Fibroblast of mammary gland (primary cell): ENCODE data around the gene FYCO1.

ENCODE experiments used
- DNase-seq: peaks from one replicate; pipeline ENCODE4 v3.0.0-alpha.2; 2010; ENCODE audit warnings: low read depth
- H3K4me3 ChIP-seq: 2 replicates; pipeline ENCODE4 v1.5.1; 2011; ENCODE audit warnings: low read depth, mild to moderate bottlenecking, low read length, moderate library complexity; ENCODE audit not compliant: control insufficient read depth
- TF ChIP-seq, protein P1 (sequence below): conservative IDR thresholded peaks from 2 replicates; pipeline ENCODE4 v1.5.1; 2011; ENCODE audit warnings: low read depth, low read length, inconsistent platforms; ENCODE audit not compliant: control insufficient read depth, insufficient read depth

FYCO1 gene

DNA sequence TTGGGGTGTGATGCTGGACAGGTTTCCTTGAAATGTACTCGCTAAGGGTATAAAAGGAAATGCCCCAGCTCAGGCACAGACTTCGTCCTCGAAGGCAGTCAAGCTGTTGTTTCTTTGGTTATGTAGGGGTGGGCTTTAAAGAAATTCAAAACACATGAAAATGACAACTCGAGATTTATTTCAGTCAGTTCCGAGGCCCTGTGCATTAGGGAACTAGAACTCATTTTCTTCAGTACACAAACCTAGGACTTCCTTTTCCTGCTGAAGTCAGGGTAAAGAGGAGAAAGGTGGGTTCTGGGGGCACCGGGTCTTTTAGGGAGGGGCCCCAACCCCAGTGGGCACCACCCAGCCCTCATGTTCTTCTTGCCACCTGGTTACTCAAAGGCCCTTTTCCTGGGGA lies 101.6 kb downstream of the FYCO1 start:
- TF ChIP-seq, protein P1, sequence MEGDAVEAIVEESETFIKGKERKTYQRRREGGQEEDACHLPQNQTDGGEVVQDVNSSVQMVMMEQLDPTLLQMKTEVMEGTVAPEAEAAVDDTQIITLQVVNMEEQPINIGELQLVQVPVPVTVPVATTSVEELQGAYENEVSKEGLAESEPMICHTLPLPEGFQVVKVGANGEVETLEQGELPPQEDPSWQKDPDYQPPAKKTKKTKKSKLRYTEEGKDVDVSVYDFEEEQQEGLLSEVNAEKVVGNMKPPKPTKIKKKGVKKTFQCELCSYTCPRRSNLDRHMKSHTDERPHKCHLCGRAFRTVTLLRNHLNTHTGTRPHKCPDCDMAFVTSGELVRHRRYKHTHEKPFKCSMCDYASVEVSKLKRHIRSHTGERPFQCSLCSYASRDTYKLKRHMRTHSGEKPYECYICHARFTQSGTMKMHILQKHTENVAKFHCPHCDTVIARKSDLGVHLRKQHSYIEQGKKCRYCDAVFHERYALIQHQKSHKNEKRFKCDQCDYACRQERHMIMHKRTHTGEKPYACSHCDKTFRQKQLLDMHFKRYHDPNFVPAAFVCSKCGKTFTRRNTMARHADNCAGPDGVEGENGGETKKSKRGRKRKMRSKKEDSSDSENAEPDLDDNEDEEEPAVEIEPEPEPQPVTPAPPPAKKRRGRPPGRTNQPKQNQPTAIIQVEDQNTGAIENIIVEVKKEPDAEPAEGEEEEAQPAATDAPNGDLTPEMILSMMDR, result no peak
- DNase-seq, result no peak
- H3K4me3 ChIP-seq, result no peak overlapping the region

DNA sequence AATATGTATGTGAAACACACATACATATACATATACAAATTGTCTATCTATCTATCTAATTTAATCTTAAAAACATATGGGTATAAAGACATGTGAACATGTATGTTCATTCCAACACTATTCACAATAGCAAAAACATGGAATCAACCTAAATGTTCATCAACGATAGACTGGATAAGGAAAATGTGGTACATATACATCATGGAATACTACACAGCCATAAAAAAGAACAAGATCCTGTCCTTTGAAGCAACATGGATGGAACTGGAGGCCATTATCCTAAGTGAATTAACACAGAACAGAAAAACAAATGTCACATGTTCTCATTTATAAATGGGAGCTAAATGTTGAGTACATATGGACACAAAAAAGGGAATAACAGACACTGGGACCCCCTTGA lies 103.5 kb downstream of the FYCO1 start:
- TF ChIP-seq, protein P1, result no peak
- no peak overlapping the region for H3K4me3 ChIP-seq
- no peak for DNase-seq

DNA sequence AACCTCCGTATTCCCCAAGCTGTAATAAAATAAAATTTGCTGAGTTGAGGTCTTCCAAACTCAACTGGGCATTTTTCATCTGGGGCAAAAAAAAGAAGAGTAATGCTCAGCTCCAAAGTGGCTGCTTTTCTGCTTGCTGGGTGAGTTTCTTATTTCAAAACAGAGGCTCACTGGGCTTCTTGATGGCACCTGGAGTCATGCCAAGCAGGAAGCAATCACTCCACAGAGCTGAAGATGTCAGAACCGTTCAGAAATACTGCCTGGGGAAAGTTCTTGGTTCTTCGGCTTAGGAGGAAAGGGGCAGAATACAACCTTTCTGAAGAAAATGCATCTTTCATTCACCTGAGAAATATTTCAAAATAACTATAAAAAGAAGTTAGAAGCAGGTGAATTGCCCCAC lies 105.2 kb downstream of the FYCO1 start:
- TF ChIP-seq, protein P1, result no peak
- no peak overlapping the region for H3K4me3 ChIP-seq
- DNase-seq, result no peak

DNA sequence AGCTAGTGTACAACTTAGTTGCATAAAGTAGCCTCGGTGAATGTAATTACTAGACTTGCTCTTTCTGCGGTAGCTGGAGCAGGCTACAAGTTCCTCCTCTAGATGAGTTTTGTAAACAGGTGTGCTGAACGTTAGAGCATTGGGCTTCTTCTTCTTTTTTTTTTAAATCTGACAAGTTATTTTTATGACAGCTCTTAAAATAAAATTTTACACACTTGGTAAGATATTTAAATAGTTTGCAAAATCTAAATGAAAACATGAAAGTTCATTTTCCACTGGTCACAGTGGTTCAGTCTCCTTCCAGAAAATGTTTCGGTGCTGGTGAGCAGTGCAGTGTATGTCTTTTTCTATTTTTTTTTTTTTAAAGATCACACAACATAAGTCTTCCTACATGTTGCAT lies 106.3 kb downstream of the FYCO1 start:
- TF ChIP-seq, protein P1, result no peak
- H3K4me3 ChIP-seq, result no peak overlapping the region
- DNase-seq, result no peak

DNA sequence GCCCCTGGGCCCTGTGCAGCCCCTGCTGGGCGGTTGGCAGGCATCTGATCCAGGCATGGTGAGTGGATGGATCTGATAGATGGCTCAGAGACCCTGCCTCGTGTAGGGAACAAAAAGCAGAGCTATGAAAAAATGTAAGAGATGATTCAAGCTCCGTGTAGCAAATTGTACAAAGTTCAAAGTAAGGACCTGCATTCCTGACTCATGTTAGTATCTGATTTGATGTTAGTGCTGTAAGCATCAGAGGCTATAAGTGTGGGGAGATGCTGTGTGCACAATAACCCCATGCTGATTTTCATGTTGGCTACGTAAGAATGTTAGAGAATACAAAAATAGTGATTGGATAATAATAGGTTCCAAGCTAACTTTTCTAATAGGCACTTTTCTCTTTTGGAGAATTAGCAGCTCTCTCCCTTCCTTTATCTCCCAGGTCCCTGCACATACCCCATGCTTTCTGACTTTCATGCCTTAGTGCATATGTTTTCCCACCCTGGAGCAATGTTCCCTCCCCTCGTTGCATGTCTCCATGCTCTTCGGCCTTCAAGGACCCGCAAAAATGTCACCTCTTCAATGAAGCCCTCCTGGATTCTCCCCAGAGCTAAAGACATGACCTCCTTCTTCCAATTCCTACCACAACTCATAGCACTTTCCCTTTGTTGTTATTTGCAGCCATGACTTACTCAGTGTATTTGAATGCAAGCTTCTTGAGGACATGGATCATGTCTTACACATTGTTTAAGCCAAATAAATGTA lies 107.7 kb downstream of the FYCO1 start:
- no peak for DNase-seq
- TF ChIP-seq, protein P1, result no peak
- no peak overlapping the region for H3K4me3 ChIP-seq

DNA sequence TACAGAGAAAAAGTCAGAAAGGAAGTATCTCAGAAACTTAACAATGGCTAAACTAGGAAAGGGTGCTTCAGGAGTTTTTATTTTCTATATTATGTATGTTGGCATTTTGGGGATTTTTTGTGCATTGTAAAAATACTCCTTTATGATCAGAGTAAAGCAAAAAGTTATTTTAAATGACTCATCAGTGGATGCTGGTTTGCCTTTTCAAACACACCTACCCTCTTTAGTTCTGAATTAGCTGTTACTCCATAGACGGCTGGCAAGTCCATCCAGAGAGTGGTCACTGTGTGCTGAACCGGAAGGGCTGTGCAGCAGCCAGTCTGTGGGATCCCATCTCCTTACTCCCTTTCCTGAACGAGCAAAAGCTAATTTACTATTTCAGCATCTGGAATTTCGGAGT lies 108.3 kb downstream of the FYCO1 start:
- H3K4me3 ChIP-seq, result no peak overlapping the region
- DNase-seq, result no peak
- TF ChIP-seq, protein P1, result no peak

DNA sequence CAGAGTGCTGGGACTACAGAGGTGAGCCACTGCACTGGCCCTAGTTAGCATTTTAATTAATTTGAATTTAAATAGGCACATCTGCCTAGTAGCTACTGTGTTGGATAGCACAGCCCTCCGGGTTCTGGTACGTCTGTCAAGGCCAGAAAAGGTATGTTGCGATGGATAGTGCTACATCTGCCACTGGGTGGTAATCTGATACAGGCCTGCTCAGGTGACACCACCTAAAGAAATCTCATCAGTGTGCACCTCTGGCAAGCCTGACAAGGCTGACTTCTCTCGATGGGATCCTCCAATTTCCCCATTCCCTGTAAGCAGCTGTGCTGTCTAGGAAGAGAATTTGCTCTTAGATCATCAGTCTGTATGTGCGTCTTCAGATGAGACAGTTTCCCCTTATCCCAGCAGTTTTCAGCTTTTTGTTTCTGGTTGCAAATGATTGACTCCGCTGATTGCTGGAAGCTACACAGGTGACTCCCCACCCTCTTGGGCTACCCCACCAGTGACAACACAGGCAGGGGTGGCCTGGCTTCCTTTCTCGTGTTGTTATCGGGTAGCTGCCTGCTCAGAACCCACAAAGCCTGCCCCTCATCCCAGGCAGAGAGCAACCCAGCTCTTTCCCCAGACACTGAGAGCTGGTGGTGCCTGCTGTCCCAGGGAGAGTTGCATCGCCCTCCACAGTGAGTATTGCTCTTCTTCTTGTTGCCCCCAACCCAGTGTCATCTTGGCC lies 109.5 kb downstream of the FYCO1 start, which contains the start of gene CCR9:
Gene CCR9, plus strand, starts transcription at position 565 of the 727 bp plus-strand sequence. CDS start 8,391 bp downstream, outside the sequence.
- TF ChIP-seq, protein P1, result no peak
- no peak within 1 kb of the TSS for H3K4me3 ChIP-seq
- no peak for DNase-seq
